GM12878 (cell line): ENCODE measurements around the gene MAGI2. TPM values are rescaled to one million over a fixed set of nuclear protein-coding genes. Genes with fewer than 3 reads are reported as not detected.
"Not testable (repeated sequence)": the region's sequence is repeated elsewhere in the genome, so short reads cannot be mapped to it uniquely, and the experiment has no call there.

Experiments
- ATAC-seq: fragments of 200-7000 bp; cut with Tn5 transposase; 3 replicates; pipeline ENCODE4 v1.9.1; 2020; ENCODE audit warnings: mild to moderate bottlenecking, moderate library complexity
- BruUV-seq: library from RNA; stranded (reverse); fragments of 400-500 nt; replicated peaks from 2 replicates; lab custom pipeline; 2021; lab: Mats Ljungman, UMichigan
- CTCF ChIA-PET: fragments of 300-600 bp; sonication (Branson Sonifier 250); formaldehyde crosslinking; extraction: SDS; loops from one replicate; lab custom pipeline; 2021; ENCODE audit warnings: inconsistent platforms; lab: Yijun Ruan, JAX
- POLR2A ChIA-PET: fragments of 350-600 bp; formaldehyde crosslinking; extraction: SDS; loops from one replicate; lab custom pipeline; 2021; ENCODE audit warnings: inconsistent platforms; lab: Charles Lee
- RAD21 ChIA-PET: fragments of 300-600 bp; sonication (Branson Sonifier 250); formaldehyde crosslinking; loops from one replicate; lab custom pipeline; 2023; ENCODE audit warnings: antibody characterized with exemption; ENCODE audit not compliant: unreplicated experiment; lab: Charles Lee
- SMC1A ChIA-PET: fragments of 300-600 bp; sonication (Branson Sonifier 250); formaldehyde crosslinking; loops from one replicate; lab custom pipeline; 2023; ENCODE audit not compliant: unreplicated experiment, uncharacterized antibody; lab: Charles Lee
- DNase-seq: peaks from one replicate; pipeline ENCODE4 v3.0.0-alpha.2; 2011; ENCODE audit warnings: low read depth, low spot score
- FAIRE-seq: peaks from 3 replicates; lab custom pipeline; 2011; peaks lifted over from hg19 to GRCh38; lab: Jason Lieb, UNC
- H2AFZ ChIP-seq: 2 replicates; pipeline ENCODE4 v1.6.0; 2011; ENCODE audit warnings: low read depth, low read length, control low read depth; ENCODE audit not compliant: control insufficient read depth
- H3K27ac ChIP-seq: 2 replicates; pipeline ENCODE4 v1.5.1; 2011; ENCODE audit warnings: control low read depth; ENCODE audit not compliant: control insufficient read depth, insufficient read depth
- H3K27me3 ChIP-seq, 2 experiments: replicated peaks in 1 of 2; 2 replicates each; pipeline versions ENCODE4 v1.6.0 to v1.6.1; 2011; ENCODE audit warnings: low read length in 1 of 2; ENCODE audit not compliant: control insufficient read depth in 2 of 2, insufficient read depth in 2 of 2
- H3K36me3 ChIP-seq, 2 experiments: 2 replicates each; pipeline ENCODE4 v1.5.1; 2011; ENCODE audit warnings: low read length in 1 of 2; ENCODE audit not compliant: control insufficient read depth in 2 of 2, insufficient read depth in 2 of 2
- H3K4me1 ChIP-seq: 2 replicates; pipeline ENCODE4 v1.6.1; 2011; ENCODE audit warnings: mild to moderate bottlenecking, low read length, moderate library complexity, mixed read lengths; ENCODE audit not compliant: control insufficient read depth, insufficient read depth
- H3K4me2 ChIP-seq: 2 replicates; pipeline ENCODE4 v1.6.0; 2011; ENCODE audit warnings: control low read depth; ENCODE audit not compliant: control insufficient read depth, insufficient read depth
- H3K4me3 ChIP-seq: fragments of 200-600 bp; sonication (generic); 2 replicates; pipeline ENCODE4 v1.5.1; 2016
- H3K79me2 ChIP-seq: 2 replicates; pipeline ENCODE4 v1.6.0; 2011; ENCODE audit warnings: low read length; ENCODE audit not compliant: control insufficient read depth, insufficient read depth
- H3K9ac ChIP-seq: 2 replicates; pipeline ENCODE4 v1.8.0; 2011; ENCODE audit warnings: low read length, control low read depth, mixed read lengths; ENCODE audit not compliant: control insufficient read depth, insufficient read depth
- H3K9me3 ChIP-seq: replicated peaks from 3 replicates; pipeline ENCODE4 v1.5.1; 2011; ENCODE audit warnings: mild to moderate bottlenecking, low read length; ENCODE audit not compliant: control insufficient read depth, insufficient read depth
- H4K20me1 ChIP-seq: 2 replicates; pipeline ENCODE4 v1.6.0; 2011; ENCODE audit not compliant: control insufficient read depth, insufficient read depth
- ATF7 ChIP-seq: fragments of 450-650 bp; IDR thresholded peaks from 2 replicates; pipeline ENCODE4 v1.6.1; 2016; ENCODE audit warnings: low read depth, mild to moderate bottlenecking
- BRCA1 ChIP-seq: IDR thresholded peaks from 2 replicates; pipeline ENCODE4 v1.6.1; 2011; ENCODE audit warnings: low read depth, low read length, improper control_type of control experiment
- NBN ChIP-seq: fragments of 450-650 bp; IDR thresholded peaks from 2 replicates; pipeline ENCODE4 v1.6.1; 2016
- RAD21 ChIP-seq: IDR thresholded peaks from 2 replicates; pipeline ENCODE4 v1.6.1; 2011; ENCODE audit warnings: mild to moderate bottlenecking, low read depth, low read length, moderate library complexity; ENCODE audit not compliant: insufficient read depth
- SMAD5 ChIP-seq: IDR thresholded peaks from 2 replicates; pipeline ENCODE4 v1.6.1; 2016; ENCODE audit warnings: antibody characterized with exemption, low read depth
- STAT3 ChIP-seq: IDR thresholded peaks from 2 replicates; pipeline ENCODE4 v1.6.1; 2011; ENCODE audit warnings: low read depth, low read length, improper control_type of control experiment
- WRNIP1 ChIP-seq: IDR thresholded peaks from 2 replicates; pipeline ENCODE4 v1.6.1; 2011; ENCODE audit warnings: low read depth, low read length, improper control_type of control experiment, borderline replicate concordance
- YY1 ChIP-seq: IDR thresholded peaks from 2 replicates; pipeline ENCODE4 v1.6.1; 2011; ENCODE audit warnings: low read depth, mild to moderate bottlenecking, low read length
- WGBS: methylation state at CpG from one replicate; pipeline ENCODE4 v1.1.6; 2016; ENCODE audit warnings: low lambda C conversion rate; ENCODE audit not compliant: insufficient replicate concordance, insufficient coverage; ENCODE audit errors: missing lambda C conversion rate; 5-methylcytosine and 5-hydroxymethylcytosine counted together
- in situ Hi-C: fragments of 300-500 bp; cut with MboI; formaldehyde crosslinking; loops from 9 replicates; pipeline ENCODE4 v1.14.3; 2018; ENCODE audit warnings: mixed read lengths
- intact Hi-C: fragments of 100-400 bp; cut with micrococcal nuclease; formaldehyde crosslinking; loops from one replicate; pipeline ENCODE4 v1.14.2; 2022; ENCODE audit not compliant: unreplicated experiment
- polyA plus RNA-seq, 11 experiments: library from polyadenylated mRNA; depleted of rRNA in 4 of 11; unstranded in 6 of 11; stranded (reverse) in 5 of 11; fragments of >200 nt; fragmentation: Nextera tagmentation in 4 of 11; fragmentation: Illumina TruSeq in 1 of 11; extraction: Ambion mirVana in 4 of 11; extraction: Trizol in 1 of 11; gene quantifications; 1 replicate in 1 of 11; 2 replicates in 10 of 11; pipeline versions ENCODE4 v1.2.1 to v1.2.3, GENCODE V29; 2011 to 2016; ENCODE audit warnings: inconsistent platforms in 2 of 11, missing spikeins in 2 of 11, low read depth in 1 of 11
- total RNA-seq, 4 experiments: library from RNA; depleted of rRNA in 3 of 4; stranded (reverse); fragments of >200 nt in 3 of 4; fragmentation: Illumina TruSeq in 1 of 4; extraction: Trizol in 1 of 4; gene quantifications; 2 replicates each; pipeline versions ENCODE4 v1.2.1 to v1.2.3, GENCODE V29; 2013 to 2021
- TF ChIP-seq, protein P1 (sequence below): IDR thresholded peaks from 2 replicates; pipeline ENCODE4 v1.6.1; 2012; ENCODE audit warnings: low read length, inconsistent platforms
- TF ChIP-seq, protein P2 (sequence below), 3 experiments: IDR thresholded peaks in 2 of 3; conservative IDR thresholded peaks in 1 of 3; 2 replicates each; pipeline ENCODE4 v1.5.1; 2011; ENCODE audit warnings: low read depth in 3 of 3, low read length in 3 of 3, mild to moderate bottlenecking in 3 of 3, control low read depth in 2 of 3, moderate library complexity in 2 of 3, inconsistent platforms in 1 of 3, mixed read lengths in 1 of 3; ENCODE audit not compliant: control insufficient read depth in 2 of 3, insufficient read depth in 1 of 3; ENCODE audit errors: extremely low read depth in 1 of 3
- TF ChIP-seq, protein P3 (sequence below): fragments of 450-650 bp; formaldehyde crosslinking; IDR thresholded peaks from 2 replicates; pipeline ENCODE4 v1.4.0; 2022; ENCODE audit warnings: mild to moderate bottlenecking, moderate library complexity
- TF ChIP-seq, protein P4 (sequence below): fragments of 450-650 bp; conservative IDR thresholded peaks from 2 replicates; pipeline ENCODE4 v1.6.1; 2017; ENCODE audit warnings: mild to moderate bottlenecking, moderate library complexity
- TF ChIP-seq, protein P5 (sequence below): fragments of 450-650 bp; IDR thresholded peaks from 2 replicates; pipeline ENCODE4 v1.6.1; 2018; ENCODE audit warnings: borderline replicate concordance, mild to moderate bottlenecking; ENCODE audit not compliant: partially characterized antibody

Gene MAGI2
- total and polyA plus RNA-seq, 10 of the 15 experiments (the other 5 are each of a cell fraction or from before 2014, with no cell fraction given), result 0.01 to 0.31 (median 0.05) TPM; not detected in 2

DNA sequence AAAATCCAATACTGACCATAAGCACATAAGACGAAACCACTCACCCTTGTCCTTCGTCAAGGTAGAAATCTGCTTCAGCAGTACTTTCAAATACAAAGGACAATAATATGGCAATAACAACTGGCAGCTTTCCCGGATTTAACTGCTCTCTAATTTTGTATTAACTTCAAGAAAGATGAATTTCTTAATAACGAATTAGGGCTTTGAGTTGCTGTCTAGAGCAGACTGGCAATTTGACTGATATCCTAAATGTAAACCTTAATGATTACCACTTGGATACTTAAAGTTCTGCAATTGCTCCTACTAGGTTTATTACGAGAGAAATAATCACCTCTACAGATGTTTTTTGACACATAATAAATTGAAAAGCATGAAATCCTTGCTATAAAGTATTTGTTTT, 418.7 kb downstream of the MAGI2 start (continued):
- no peak for TF ChIP-seq STAT3
- TF ChIP-seq BRCA1, result no peak
- TF ChIP-seq, protein P1, sequence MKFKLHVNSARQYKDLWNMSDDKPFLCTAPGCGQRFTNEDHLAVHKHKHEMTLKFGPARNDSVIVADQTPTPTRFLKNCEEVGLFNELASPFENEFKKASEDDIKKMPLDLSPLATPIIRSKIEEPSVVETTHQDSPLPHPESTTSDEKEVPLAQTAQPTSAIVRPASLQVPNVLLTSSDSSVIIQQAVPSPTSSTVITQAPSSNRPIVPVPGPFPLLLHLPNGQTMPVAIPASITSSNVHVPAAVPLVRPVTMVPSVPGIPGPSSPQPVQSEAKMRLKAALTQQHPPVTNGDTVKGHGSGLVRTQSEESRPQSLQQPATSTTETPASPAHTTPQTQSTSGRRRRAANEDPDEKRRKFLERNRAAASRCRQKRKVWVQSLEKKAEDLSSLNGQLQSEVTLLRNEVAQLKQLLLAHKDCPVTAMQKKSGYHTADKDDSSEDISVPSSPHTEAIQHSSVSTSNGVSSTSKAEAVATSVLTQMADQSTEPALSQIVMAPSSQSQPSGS, result no peak
- TF ChIP-seq RAD21, result no peak
- TF ChIP-seq SMAD5, result no peak
- TF ChIP-seq, protein P2, sequence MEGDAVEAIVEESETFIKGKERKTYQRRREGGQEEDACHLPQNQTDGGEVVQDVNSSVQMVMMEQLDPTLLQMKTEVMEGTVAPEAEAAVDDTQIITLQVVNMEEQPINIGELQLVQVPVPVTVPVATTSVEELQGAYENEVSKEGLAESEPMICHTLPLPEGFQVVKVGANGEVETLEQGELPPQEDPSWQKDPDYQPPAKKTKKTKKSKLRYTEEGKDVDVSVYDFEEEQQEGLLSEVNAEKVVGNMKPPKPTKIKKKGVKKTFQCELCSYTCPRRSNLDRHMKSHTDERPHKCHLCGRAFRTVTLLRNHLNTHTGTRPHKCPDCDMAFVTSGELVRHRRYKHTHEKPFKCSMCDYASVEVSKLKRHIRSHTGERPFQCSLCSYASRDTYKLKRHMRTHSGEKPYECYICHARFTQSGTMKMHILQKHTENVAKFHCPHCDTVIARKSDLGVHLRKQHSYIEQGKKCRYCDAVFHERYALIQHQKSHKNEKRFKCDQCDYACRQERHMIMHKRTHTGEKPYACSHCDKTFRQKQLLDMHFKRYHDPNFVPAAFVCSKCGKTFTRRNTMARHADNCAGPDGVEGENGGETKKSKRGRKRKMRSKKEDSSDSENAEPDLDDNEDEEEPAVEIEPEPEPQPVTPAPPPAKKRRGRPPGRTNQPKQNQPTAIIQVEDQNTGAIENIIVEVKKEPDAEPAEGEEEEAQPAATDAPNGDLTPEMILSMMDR (IDR thresholded peaks at IDR 0.05 in 2 of 3, conservative IDR thresholded peaks at IDR 0.05 in 1 of 3; ENCODE audit: control insufficient read depth in 2 of 3, extremely low read depth in 1 of 3, insufficient read depth in 1 of 3, low read depth in 3 of 3, low read length in 3 of 3), result no peak
- TF ChIP-seq, protein P3, sequence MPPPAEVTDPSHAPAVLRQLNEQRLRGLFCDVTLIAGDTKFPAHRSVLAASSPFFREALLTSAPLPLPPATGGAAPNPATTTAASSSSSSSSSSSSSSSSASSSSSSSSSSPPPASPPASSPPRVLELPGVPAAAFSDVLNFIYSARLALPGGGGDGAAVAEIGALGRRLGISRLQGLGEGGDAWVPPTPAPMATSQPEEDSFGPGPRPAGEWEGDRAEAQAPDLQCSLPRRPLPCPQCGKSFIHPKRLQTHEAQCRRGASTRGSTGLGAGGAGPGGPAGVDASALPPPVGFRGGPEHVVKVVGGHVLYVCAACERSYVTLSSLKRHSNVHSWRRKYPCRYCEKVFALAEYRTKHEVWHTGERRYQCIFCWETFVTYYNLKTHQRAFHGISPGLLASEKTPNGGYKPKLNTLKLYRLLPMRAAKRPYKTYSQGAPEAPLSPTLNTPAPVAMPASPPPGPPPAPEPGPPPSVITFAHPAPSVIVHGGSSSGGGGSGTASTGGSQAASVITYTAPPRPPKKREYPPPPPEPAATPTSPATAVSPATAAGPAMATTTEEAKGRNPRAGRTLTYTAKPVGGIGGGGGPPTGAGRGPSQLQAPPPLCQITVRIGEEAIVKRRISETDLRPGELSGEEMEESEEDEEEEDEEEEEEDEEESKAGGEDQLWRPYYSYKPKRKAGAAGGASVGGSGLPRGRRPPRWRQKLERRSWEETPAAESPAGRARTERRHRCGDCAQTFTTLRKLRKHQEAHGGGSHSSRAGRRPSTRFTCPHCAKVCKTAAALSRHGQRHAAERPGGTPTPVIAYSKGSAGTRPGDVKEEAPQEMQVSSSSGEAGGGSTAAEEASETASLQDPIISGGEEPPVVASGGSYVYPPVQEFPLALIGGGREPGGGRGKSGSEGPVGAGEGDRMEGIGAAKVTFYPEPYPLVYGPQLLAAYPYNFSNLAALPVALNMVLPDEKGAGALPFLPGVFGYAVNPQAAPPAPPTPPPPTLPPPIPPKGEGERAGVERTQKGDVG (CRISPR knock-in tag), result no peak
- TF ChIP-seq YY1, result no peak
- TF ChIP-seq WRNIP1, result no peak
- TF ChIP-seq, protein P4, sequence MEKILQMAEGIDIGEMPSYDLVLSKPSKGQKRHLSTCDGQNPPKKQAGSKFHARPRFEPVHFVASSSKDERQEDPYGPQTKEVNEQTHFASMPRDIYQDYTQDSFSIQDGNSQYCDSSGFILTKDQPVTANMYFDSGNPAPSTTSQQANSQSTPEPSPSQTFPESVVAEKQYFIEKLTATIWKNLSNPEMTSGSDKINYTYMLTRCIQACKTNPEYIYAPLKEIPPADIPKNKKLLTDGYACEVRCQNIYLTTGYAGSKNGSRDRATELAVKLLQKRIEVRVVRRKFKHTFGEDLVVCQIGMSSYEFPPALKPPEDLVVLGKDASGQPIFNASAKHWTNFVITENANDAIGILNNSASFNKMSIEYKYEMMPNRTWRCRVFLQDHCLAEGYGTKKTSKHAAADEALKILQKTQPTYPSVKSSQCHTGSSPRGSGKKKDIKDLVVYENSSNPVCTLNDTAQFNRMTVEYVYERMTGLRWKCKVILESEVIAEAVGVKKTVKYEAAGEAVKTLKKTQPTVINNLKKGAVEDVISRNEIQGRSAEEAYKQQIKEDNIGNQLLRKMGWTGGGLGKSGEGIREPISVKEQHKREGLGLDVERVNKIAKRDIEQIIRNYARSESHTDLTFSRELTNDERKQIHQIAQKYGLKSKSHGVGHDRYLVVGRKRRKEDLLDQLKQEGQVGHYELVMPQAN, result no peak
- no peak for TF ChIP-seq ATF7
- TF ChIP-seq, protein P5, sequence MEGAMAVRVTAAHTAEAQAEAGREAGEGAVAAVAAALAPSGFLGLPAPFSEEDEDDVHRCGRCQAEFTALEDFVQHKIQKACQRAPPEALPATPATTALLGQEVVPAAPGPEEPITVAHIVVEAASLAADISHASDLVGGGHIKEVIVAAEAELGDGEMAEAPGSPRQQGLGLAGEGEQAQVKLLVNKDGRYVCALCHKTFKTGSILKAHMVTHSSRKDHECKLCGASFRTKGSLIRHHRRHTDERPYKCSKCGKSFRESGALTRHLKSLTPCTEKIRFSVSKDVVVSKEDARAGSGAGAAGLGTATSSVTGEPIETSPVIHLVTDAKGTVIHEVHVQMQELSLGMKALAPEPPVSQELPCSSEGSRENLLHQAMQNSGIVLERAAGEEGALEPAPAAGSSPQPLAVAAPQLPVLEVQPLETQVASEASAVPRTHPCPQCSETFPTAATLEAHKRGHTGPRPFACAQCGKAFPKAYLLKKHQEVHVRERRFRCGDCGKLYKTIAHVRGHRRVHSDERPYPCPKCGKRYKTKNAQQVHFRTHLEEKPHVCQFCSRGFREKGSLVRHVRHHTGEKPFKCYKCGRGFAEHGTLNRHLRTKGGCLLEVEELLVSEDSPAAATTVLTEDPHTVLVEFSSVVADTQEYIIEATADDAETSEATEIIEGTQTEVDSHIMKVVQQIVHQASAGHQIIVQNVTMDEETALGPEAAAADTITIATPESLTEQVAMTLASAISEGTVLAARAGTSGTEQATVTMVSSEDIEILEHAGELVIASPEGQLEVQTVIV, result no peak
- no peak for TF ChIP-seq NBN

DNA sequence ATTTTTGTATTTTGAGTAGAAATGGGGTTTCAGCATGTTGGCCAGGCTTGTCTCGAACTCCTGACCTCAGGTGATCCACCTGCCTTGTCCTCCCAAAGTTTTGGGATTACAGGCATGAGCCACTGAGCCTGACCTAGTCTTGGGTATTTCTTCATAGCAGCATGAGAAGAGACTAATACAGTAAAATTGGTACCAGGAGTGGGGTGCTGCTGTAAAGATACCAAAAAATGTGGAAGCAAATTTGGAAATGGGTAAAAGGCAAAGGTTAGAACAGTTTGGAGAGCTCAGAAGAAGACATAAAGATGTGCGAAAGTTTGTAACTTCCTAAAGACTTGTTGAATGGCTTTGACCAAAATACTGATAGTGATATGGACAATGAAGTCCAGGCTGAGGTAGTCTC, 433.8 kb downstream of the MAGI2 start:
- CTCF ChIA-PET, H3K27ac ChIP-seq, DNase-seq, H3K9me3 ChIP-seq, H3K4me2 ChIP-seq, SMC1A ChIA-PET, in situ Hi-C loops, POLR2A ChIA-PET, intact Hi-C loops, H2AFZ ChIP-seq, FAIRE-seq, BruUV-seq, ATAC-seq, H3K79me2 ChIP-seq, H3K4me1 ChIP-seq, H3K27me3 ChIP-seq, RAD21 ChIA-PET, H3K36me3 ChIP-seq, H3K4me3 ChIP-seq, H3K9ac ChIP-seq, H4K20me1 ChIP-seq: not testable (repeated sequence)
- 42% methylated on average over 2 of the region's 2 CpGs for WGBS
